NCI-H1930 (cell line): ENCODE data around the gene SPEF2.

Experiments used
- DNase-seq, 2 experiments: peaks; one replicate each; lab custom pipeline; 2025; lab: John Stamatoyannopoulos, UW

Gene SPEF2

DNA sequence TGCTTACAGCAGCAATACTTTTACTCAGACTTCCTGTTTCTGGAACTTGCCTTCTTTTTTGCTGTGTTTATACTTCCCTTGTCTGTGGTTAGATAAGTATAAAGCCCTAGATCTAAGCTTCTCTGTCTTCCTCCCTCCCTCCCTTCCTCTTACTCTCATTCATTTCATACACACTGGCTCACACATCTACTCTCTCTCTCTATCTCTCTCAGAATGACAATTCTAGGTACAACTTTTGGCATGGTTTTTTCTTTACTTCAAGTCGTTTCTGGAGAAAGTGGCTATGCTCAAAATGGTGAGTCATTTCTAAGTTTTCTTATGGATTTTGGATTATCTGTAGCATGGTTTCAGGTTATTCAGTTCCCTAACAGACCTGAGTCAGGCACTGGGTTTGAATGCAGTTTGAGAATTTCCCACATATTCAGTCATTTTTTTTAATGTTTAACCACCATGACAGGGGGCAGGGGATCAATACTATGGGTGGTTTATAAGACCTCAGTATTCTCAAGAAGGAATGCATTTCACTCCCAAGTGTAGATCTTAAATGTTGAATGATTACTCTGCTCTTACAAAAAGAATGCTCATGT lies 239.2 kb downstream of the SPEF2 start, which contains the start of gene IL7R:
Gene IL7R, plus strand, starts transcription at position 127 of the 587 bp plus-strand sequence. Its CDS starts 87 bp downstream, at position 214.
- no peak for DNase-seq

DNA sequence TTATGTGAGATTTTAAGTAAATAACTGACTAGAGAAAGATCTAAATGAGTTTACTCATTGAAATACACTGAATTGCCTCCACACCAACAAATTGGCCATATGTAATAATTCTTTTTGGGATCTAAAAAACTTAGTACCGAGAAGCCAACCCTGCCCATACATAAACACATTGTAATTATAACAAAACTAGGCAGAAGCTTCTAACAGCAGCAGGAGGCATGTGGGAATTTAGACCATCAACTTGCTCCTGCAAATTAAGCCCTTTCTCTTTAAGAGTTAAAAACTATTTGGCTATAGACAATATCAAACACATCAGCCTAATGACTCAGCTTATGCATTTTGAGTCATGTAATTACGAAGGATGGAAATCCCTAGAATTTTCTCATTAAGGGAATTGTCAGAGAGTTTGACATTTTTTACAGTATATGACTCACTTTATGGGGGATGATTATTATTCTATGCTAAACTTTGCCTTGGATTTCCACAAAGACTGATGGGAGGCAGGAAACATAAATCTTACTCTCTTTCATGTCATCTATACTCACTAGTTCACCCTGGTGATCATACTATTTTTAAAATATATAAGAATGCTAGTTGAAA lies 240.0 kb downstream of the SPEF2 start:
- no peak for DNase-seq

DNA sequence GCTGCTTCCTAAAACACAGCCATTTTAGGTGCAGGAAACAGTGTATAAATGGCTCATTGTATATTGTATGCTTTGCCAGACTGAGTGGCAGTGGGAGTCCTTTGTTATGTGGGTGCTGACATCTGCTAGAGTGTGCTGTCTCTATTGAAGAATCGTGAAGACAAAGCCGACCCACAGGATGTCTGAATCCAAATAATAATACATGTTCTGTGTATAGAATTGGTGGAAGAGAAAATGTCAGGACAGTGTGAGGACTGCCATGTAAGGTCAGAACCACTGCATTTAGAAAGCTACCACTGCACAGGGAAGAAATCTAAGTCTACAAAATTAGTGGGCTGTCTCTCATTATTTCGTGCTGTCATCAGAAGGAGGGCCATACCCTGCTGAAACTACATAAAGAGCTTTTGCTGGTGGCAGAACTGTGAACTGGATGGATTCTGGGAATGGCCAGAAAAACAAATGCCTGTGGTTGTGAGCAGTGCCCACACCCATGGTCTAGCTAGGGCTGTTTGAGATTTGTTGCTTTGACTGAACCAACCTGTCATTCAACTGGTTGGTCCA lies 241.5 kb downstream of the SPEF2 start:
- no peak for DNase-seq

DNA sequence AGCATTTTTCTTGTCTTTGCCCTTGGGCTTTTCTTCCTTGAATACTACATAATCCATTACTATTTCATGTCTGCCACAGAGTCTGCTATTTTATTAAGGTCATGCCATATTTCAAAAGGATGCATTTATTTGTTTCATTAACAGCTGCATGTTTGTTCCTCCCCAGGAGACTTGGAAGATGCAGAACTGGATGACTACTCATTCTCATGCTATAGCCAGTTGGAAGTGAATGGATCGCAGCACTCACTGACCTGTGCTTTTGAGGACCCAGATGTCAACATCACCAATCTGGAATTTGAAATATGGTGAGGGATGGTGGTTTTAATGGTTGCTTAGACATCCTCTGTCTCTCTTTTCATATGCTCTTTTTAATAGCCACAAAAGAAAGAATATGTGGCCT lies 243.0 kb downstream of the SPEF2 start:
- DNase-seq: no peak

DNA sequence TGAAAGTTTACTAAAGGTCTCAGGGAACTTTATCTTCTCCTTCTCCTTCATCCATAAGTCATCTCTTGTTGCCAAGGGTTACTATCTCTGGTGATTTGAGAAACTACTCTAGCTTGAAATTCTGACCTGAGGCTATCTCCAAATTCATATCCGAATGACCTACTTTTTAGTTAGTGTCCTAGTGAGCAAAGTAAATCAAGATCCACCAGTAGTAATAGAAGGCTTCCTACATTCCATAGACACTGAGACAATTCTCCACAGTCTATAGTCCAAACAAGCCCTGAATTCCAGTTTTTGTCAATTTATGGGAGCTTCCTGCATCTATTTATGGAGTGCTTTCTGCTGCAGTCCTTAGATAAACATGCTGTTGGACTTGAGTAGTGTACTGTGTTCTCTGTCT lies 244.1 kb downstream of the SPEF2 start:
- no peak for DNase-seq

DNA sequence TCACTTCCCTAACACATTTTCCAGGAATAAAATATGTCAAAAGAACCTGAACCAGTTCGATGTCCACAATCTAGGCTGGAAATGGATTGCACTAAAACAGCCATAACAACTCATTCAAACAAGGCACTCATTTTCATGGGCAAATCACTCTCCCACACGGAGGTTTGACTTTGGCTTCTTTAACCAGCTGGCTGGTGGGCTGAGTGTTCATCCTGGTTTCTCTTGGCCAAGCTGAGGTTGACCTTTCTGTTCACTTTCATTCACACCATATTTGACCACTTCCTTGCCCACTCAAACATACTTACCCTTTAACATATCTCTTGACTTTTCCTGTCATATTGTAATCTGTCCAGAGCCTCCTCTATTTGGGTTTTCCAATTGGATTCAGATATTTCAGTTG lies 244.5 kb downstream of the SPEF2 start:
- no peak for DNase-seq

DNA sequence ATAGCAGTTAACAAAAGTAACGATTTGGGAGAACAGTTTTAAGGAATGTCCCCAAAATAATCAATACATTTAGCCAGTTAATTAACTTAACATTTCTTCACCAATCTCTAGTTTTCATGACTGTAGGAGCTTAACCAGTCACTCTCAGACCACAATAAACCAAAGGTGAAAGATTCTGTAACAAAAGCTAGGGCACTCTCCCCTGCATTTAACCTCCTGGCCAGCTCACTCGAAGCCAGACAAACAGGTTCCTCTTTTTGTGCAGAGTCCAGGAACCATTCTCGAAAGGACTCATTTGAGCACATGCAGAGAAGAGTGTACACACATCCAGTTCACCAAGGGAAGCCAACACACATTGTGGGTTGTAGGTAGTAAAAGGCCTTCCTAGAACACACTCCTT lies 245.5 kb downstream of the SPEF2 start:
- no peak for DNase-seq
